NCI-H2196 (cell line): ENCODE results near the gene SHISA4.

ENCODE experiments used
- DNase-seq: peaks from one replicate; lab custom pipeline; 2025; ENCODE audit not compliant: unreplicated experiment; lab: John Stamatoyannopoulos, UW

The SHISA4 gene

DNA sequence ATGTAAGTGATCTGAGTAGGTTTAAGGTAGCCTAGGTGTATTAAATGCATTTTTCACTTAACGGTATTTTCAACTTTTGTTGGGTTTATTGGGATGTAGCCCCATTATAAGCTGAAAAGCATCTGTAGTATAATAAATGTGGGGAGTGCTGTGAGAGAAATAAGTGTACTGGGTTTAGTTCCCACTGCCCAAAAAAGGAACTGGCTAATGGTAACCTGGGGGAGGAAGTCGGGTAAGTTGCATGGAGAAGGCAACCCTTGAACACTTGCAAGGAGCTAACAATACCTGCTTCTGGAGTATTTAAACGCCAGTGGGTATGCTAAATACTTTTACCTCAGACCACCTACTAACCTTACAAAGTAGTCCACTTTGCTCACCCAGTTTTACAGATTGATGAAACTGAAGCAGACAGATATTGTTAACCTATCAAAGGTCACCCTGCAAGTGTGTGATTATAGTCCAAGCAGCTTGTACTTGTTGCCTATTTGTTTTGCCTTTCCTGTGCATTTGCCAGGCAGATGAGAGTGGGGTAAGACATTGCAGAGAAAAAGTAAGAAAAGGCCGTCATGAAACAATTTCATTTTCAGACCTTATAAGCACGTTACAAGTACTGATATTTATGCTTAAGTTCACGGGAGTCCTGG is 7.6 kb upstream of the SHISA4 start:
- no peak for DNase-seq

GRCh38 chr1:201881617-201882016 is 7.1 kb upstream of the SHISA4 start:
- DNase-seq: no peak

DNA sequence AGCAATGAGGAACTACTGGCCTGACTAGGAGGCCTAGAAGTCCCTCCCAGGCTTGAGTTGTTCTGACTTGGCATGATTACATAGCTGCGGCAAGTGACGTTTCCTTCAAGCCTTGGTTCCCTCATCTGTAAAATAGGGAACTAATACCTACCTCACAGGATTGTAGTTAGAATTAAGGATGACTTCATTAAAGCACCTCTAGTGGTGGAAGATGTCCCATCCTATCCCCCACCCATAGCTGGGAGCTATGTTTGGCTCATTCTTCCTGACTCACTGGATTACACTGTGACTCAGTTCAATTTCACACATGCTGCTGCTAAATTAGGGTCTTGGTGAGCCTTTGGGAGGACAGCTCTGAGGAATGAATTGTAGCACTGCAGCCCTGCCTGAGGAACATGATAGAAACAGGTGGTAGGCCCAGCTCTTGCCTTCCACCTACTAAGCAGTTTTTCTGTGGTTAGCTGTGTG is 6.0 kb upstream of the SHISA4 start:
- no peak for DNase-seq

GRCh38 chr1:201883266-201883665 is 5.4 kb upstream of the SHISA4 start:
- DNase-seq: no peak

- no peak for DNase-seq
These were observed 4.9 kb upstream of the SHISA4 start for GRCh38 chr1:201883786-201884185.

- DNase-seq: no peak
These were observed 4.3 kb upstream of the SHISA4 start for GRCh38 chr1:201884425-201884824.

DNA sequence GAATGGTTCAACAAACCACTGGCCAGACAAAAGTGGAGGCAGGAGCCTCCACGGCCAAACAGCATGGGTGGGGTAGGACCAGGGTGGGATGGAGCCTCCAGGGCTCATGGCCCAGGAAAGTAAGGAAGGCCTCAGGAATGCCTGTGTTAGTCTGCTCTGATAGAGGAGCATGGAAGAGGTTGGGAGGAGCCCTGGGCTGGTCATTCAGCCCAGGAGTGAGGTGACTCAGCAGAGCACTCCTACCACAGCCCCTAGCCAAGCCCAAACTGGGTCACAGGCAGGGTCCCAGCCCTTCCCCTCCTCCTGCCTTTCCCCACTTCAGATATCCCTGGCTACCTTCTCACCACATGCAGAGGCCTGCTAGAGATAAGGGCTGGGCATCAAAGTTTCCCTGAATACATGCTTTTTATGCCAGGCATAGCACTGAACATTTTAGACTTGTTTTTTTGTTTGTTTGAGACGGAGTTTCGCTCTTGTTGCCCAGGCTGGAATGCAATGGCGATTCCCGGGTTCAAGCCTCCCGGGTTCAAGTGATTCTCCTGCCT is 3.1 kb upstream of the SHISA4 start:
- DNase-seq: no peak

- DNase-seq: no peak
These were observed 2.4 kb upstream of the SHISA4 start for GRCh38 chr1:201886103-201886885.

DNA sequence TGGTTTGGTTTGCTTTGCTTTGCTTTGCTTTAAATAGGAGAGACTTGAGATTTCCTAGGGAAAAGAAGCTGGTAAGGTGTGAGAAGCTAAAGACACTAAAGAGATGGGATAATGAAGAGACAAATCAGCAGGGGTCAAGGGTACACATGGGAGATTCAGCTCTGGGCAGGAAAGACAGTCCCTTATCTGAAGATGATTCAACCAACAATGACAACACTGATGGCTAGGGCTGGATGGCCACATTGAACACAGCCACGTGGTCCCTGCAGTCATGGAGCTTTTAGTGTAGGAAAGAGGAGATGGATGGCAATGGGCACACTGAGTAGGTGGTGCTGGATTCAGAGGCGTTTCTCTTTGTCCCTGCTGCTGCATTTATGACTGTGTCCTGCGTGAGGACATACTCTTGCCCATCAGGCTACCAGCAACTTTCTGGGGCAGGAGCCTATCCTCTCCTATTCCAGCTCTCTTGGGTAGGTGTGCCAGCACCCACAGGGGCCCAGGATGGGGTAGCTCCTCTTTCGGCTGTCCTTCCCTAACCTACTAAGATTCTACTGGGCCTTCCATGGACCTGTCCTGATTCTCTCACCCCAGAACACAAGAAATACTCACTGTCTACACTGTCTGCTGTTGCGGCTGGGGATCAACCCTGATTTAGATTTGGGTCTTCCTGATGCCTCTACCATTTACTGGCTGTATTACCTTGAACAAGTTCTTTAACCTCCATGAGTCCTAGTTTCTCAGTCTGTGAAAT is 1.4 kb upstream of the SHISA4 start:
- DNase-seq: no peak

GRCh38 chr1:201889090-201889968 is 631 bp downstream of the SHISA4 start:
- DNase-seq: no peak

DNA sequence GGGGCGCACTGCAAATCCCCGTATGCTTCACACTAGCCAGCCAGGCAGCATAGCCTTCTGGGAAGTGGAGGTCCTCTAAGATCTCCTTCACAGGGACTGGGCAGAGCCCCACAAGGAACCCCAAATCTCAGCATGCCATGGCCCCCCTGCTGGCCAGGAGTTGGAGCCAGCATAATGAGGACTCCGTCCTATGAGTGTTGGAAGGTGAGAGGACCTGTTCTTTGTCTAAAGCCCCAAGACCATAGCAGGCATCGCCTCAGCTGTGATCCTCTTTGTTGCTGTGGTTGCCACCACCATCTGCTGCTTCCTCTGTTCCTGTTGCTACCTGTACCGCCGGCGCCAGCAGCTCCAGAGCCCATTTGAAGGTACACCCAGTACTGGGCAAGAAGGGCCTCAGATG is 1.5 kb downstream of the SHISA4 start:
- no peak for DNase-seq

- DNase-seq: no peak
These were observed 2.2 kb downstream of the SHISA4 start for GRCh38 chr1:201890806-201891450.

DNA sequence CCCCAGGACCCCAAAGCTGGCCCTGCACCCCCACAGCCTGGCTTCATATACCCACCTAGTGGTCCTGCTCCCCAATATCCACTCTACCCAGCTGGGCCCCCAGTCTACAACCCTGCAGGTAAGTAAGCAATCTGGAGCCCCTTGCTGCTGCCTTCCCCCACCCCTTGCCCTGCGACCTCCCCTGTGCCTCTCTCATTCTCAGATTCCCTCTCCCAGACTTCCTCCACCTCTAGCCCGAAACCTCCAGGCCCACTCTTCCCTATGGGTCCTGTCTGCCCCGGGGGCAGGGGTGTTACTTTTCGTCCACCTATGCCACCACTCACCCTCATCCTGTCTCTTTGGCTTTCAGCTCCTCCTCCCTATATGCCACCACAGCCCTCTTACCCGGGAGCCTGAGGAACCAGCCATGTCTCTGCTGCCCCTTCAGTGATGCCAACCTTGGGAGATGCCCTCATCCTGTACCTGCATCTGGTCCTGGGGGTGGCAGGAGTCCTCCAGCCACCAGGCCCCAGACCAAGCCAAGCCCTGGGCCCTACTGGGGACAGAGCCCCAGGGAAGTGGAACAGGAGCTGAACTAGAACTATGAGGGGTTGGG is 2.9 kb downstream of the SHISA4 start:
- DNase-seq: no peak

DNA sequence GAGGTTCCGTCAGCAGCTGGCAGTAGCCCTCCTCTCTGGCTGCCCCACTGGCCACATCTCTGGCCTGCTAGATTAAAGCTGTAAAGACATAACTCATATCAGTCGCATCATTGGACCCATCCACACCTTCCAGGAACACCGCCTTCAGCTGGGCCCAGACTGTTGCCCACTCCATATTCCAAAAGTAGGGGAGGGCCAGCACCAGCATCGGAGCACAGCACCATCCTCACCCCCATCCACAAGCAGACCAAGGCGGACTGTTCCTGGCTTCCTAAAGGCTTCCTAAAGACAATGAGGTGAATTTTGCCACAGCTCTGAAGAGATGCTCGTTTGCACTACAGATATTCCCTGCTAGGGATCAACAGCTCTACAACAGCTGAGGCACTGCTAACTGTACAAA is 3.5 kb downstream of the SHISA4 start:
- no peak for DNase-seq

- no peak for DNase-seq
These were observed 4.7 kb downstream of the SHISA4 start for GRCh38 chr1:201893431-201893830.

- DNase-seq: no peak
These were observed 5.8 kb downstream of the SHISA4 start for GRCh38 chr1:201894343-201895119.

GRCh38 chr1:201895120-201895665 is 6.5 kb downstream of the SHISA4 start:
- DNase-seq: no peak

- peak; percentile 86 for DNase-seq
These were observed 7.5 kb downstream of the SHISA4 start for GRCh38 chr1:201895913-201896807.
